GM18502 (cell line): ENCODE measurements around the gene CSPG5.

ENCODE experiments used
- ATAC-seq: cut with Tn5 transposase; IDR thresholded peaks from one replicate; pipeline ENCODE4 v1.9.1; 2021; ENCODE audit warnings: mild to moderate bottlenecking; ENCODE audit not compliant: unreplicated experiment, poor library complexity

The CSPG5 gene

GRCh38 chr3:47588587-47588986 lies 9.9 kb upstream of the CSPG5 start:
- no peak for ATAC-seq

DNA sequence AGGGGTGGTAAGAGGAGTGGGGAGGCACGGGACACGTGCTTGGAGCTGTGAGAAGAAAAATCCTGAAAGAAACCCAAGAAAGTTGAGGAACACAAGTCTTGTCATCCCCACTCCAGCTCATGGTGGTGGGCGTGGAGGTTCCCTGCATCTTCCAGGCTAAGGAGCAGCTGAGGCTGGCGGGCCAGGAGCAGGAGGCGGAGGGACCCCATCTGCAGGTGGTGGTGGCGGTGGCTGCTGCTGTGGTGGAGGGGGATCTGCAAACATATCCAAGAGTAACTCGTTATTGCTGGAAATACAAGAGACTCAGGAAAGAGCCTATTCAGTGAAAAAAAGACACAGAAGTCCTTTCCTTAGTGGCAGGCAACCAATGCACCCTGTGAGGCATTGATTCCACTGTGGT lies 9.4 kb upstream of the CSPG5 start:
- ATAC-seq, result no peak

- ATAC-seq, result no peak
Observed at GRCh38 chr3:47586746-47587145, 8.1 kb upstream of the CSPG5 start.

GRCh38 chr3:47583320-47584075 lies 4.8 kb upstream of the CSPG5 start:
- ATAC-seq, result no peak

- ATAC-seq, result no peak
Observed at GRCh38 chr3:47581835-47582234, 3.2 kb upstream of the CSPG5 start.

GRCh38 chr3:47581422-47581821 lies 2.8 kb upstream of the CSPG5 start:
- ATAC-seq, result no peak

GRCh38 chr3:47580481-47580880 lies 1.8 kb upstream of the CSPG5 start:
- ATAC-seq, result no peak

DNA sequence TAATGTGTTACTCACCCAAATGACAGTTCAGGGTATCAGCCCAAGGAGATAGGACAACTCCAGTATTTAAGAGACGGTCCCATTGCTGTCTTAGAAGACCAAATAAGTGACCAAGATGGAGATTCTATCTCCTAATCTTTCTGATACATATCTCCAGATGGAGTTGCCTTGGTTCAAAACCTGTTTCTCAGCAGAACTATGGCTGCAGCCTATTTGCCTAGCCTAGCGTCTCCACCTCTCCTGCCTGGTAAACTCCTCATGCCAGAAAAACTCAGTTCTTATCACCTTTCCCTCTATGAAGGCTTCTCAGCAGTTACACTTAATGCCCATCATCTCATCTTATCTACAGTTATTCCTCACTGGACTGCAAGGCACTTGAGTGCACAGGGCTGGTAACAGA lies 1.2 kb upstream of the CSPG5 start:
- ATAC-seq, result no peak

GRCh38 chr3:47578119-47578632 lies 489 bp downstream of the CSPG5 start:
- no peak for ATAC-seq

DNA sequence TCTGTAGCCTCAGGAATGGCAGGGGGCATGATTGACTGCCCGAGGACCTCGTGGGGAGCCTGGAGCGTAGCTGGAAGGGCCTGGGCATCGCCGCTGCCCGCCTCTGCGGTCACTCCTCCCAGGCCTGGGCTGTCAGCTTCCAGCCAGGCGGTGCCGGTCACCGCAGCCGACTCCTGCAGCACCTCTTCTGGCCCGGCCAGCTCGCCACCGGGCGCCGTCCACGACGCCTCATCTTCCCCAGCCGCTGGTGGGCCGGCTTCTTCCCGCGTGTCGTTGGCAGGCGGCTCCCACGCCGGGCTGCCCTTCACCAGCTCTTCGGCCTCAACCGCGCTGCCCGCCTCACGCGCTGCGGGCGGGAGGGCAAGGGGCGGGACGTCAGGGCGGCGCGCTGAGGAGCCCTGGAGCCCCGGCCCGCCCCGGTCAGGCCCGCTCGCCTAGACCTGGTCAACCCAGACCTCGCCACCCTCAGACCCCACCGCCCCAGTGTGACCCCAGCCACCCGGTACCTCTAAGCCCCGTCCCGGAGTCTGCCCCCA lies 1.0 kb downstream of the CSPG5 start:
- no peak for ATAC-seq

DNA sequence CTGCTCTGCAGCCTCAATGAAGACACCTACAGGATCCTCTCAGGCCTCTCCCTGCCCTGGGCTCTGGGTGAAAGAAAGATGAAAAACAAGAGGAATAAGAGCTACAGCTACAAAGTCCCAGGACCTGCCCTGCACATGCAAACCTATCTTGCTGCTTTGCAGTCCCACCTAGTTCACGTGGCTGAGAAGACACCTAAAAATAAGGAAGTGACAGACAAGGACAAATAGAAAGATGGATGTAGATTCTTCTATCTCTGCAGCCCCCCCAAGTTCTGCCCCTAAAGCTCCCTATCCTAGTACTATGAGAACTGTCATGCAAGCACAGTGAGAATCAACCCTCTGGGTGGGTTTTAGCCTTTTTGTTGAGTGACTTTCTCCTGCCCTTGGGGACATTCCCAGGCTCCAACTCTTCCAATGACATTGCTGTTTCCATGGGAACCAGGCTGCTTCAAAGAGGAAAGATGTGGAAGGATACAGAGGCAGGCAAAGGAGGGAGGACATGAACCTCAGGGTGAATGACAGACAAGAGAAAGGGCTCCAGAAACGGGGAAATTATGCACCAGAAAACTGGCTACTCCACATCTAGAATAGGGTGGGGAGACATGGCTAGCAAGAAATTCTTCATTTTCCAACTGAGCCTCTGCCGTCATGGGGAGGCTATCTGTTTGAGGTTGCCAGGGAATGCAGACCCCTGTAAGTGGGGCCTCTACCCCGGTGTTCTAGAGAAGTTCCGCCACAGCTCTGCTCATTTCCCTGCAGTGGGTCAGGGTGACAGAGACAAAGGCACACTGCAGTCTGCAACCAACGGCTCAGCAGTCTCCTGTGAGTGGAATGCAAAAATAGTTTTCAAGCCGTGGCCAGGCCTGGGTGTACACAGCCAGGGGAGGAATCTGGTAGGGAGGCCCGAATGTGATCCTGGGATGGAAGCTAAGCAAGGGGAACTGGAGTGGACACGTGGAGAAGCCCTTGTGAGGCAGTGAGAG lies 5.2 kb downstream of the CSPG5 start:
- no peak for ATAC-seq

DNA sequence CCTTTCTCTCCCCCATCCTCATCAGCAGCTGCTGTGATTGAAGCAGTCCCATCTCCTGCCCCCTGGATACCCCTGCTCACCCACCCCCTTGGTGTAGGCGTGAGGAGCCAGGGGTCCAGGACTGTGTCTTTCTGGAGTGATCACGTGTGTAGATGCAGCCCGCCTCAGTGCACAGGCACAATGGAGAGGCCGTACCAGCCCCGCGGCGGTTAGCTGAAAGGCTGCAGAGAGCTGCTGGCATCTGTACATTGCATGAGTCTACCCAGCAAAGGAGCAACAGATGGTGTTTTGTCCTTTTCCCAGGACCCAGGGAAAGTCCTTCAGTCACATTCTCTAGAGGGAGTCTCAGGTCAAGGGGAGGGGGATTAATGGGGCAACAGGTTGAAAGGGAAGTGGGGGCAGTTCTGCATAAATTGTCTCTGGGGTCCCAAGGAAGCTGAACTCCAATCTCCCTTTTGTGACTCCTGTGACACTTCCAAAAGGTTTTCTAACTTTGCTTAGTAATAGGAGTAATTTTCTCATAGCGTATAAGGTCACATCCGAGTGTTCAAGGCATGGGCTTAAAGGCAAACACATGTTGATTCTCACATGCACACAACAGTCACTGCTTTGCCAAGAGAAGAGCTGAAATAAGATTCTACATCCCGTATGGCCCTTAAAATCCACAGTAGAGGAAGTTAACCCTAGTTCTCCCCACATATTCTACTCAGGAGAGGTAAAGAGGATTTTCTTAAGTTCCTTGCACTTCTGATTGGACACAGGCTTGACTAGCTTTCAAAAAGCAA lies 7.1 kb downstream of the CSPG5 start:
- ATAC-seq, result no peak

DNA sequence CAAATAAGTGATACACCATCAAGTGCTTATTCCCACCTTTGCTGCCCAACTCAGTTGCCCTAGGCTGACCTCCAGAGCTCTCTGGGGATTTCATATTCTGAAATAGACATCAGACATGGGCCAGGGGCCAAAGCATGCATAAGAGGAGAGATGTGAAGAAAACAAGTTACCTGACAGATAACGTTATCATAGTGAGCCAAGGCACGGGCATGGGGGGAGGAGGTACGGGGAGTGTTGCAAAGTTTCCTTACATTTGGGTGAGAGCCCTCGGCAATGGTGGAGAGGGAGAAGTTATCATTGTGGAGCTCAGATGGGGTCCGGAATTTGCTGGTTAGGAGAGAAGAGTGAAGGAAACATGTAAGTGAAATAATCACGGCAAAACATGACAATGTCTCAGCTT lies 9.8 kb downstream of the CSPG5 start:
- ATAC-seq, result no peak

DNA sequence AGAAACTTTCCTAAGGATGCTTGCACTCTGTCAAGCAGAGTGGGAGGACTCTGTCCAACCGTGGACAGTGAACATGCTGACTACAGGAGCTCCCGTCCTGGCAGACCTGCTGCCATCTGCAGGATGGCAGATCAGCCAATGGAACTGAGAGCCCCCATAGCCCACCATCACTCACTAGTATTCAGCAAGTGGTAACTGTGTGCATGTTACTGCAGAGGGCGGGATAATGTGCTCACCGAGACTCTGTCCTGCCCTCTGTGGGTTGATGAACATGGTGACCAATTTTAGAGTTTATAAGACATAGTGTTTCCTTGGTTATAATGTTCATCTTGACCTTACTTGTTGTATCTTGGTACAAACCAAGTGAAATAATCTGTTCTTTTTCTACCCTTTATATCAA lies 11.5 kb downstream of the CSPG5 start:
- no peak for ATAC-seq

- ATAC-seq, result no peak
Observed at GRCh38 chr3:47566667-47567066, 12.0 kb downstream of the CSPG5 start.

- no peak for ATAC-seq
Observed at GRCh38 chr3:47565734-47566550, 12.7 kb downstream of the CSPG5 start.

DNA sequence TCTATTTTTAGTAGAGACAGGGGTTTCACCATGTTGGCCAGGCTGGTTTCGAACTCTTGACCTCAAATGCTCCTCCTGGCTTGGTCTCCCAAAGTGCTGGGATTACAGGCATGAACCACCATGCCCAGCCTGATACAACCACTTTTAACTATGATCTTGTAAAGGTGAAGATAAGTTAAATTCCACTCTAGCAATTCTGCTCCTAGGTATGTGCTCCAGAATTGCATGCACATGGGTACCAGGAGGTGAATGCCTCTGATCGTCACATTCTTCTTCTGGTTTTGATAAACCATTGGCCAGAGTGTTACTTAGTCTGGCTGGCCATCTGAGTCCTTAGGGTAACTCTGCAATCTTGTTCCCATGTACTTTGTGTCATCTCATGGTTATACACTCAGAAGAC lies 22.3 kb downstream of the CSPG5 start:
- ATAC-seq, result no peak

DNA sequence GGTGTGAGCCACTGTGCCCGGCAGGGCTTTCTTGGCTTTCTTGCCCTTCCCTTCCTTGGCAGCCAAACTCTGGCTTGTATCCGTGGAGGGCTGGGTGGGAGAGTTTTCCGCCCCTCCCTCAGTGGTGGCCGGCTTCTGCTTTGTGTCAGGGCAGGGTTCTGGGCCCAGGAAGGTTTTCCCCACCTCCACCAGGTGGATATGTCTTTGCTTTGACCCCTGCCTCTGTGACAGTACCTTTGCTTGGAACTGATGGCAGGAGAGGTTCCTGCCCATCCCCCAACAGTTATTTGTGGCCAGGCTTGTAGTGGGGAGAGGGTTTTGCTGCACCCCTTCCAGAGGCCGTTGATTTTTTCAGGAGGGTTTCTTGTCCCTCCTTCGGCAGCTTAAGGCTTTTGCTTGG lies 24.3 kb downstream of the CSPG5 start:
- no peak for ATAC-seq

DNA sequence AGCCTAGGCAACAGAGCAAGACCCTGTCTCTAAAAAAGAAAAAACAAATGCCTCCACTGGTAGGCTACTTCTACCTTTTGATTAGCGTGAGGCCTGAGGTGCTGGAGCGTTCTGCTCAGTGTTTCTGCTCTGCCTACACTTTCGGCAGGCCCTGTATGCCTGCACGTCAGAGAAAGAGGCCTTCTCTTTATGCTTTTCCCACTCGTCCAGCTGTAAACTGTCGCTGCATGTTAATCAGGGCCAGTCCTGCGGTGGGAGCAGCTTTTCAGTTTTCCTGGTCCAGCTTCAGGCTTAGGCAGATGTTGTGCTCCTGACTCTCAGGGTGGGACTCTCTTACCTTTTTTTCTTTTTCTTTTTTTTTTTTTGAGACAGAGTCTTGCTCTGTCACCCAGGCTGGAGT lies 25.3 kb downstream of the CSPG5 start:
- ATAC-seq, result no peak
